ENCODE measurements around the gene DOCK2. TPM values are rescaled to one million over a fixed set of nuclear protein-coding genes. Genes with fewer than 3 reads are reported as not detected.

Gene DOCK2
- total and polyA plus RNA-seq, 2 of the 8 experiments (the other 6 are each of a cell fraction or from before 2014, with no cell fraction given) = 3.9 to 5.7 TPM

GRCh38 chr5:170092455-170093101 is 455.5 kb downstream of the DOCK2 start (continued):
- TF ChIP-seq CHD7 (IDR thresholded peaks at IDR 0.05; ENCODE audit: insufficient replicate concordance, low read length) = no peak
- no peak for TF ChIP-seq BCL11A (IDR thresholded peaks at IDR 0.05; ENCODE audit: low read depth in 2 of 2, low read length in 2 of 2)
- TF ChIP-seq KDM5A (IDR thresholded peaks at IDR 0.05; ENCODE audit: low read length) = no peak
- no peak for TF ChIP-seq CHD1 (IDR thresholded peaks at IDR 0.05; ENCODE audit: low read depth, low read length)
- TF ChIP-seq TAF7 (optimal IDR thresholded peaks at IDR 0.05; ENCODE audit: borderline replicate concordance, low read depth, low read length) = no peak
- TF ChIP-seq GABPA (IDR thresholded peaks at IDR 0.05; ENCODE audit: borderline replicate concordance, insufficient read depth, low read length) = no peak
- TF ChIP-seq EP300 (IDR thresholded peaks at IDR 0.05; ENCODE audit: borderline replicate concordance in 1 of 2, low read depth in 2 of 2, low read length in 2 of 2) = no peak
- TF ChIP-seq MAFK (IDR thresholded peaks at IDR 0.05; ENCODE audit: low read depth, low read length) = no peak
- TF ChIP-seq POLR2A (IDR thresholded peaks at IDR 0.05; ENCODE audit: control extremely low read depth in 1 of 2, low read depth in 2 of 2, low read length in 2 of 2) = no peak
- TF ChIP-seq NRF1 (IDR thresholded peaks at IDR 0.05; ENCODE audit: low read depth, low read length) = no peak
